CD4-positive, alpha-beta T cell treated with Interleukin-10 for 1 hour (primary cell): Measurements from ENCODE around the gene CYTH1.

Experiments used
- DNase-seq: peaks from one replicate; pipeline ENCODE4 v3.0.0-alpha.2; 2020

The CYTH1 gene

DNA sequence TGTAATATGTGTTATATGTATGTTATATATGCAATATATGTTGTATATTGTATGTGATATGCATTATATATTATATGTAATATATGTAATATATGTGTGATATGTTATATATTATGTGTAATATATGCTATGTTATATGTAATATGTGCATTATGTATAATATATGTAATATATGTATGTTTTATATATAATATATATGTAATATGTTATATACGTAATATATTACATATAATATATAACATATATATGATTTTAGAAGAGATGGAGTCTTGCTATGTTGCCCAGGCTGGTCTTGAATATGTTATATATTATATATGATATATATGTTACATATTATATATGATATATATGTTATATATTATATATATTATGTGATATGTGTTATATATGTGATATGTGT, 139.4 kb downstream of the CYTH1 start:
- DNase-seq: no peak

DNA sequence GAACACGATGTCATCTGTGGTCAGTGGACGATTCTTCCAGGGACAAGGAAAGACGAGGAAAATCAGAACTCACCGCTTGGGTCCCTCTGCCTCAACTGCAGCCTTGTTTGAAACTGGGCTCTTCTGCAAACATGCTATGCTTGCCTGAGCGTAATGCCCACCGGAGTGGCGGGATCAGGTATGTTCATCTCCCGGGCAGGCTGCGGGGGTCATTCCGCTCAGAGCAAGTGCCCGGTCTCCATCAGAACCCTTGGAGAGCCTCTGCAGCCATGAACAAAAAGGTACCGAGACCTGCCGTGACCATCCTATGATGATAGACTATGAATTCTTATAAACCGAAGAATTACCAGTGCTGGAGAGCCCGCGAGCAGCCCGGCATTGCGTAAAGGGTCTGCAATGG, 140.4 kb downstream of the CYTH1 start:
- no peak for DNase-seq

DNA sequence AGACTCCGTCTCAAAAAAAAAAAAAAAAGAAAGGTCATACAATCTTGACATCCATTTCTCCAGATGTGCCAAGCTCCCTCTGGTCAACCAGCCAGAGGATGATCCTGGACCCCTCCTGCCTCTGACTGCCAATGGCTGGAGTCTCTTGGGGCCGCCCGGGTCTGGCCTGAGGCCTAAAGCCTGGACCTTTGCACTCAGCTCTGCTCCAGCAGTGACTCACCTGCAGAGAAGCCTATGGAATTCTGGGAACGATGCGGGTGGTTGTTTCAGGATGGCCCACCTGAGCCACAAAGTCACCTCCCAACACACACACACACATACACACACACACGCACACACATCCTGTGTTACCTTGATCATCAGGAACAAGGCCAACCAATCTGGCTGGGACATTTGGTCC, 140.8 kb downstream of the CYTH1 start:
- DNase-seq: no peak

DNA sequence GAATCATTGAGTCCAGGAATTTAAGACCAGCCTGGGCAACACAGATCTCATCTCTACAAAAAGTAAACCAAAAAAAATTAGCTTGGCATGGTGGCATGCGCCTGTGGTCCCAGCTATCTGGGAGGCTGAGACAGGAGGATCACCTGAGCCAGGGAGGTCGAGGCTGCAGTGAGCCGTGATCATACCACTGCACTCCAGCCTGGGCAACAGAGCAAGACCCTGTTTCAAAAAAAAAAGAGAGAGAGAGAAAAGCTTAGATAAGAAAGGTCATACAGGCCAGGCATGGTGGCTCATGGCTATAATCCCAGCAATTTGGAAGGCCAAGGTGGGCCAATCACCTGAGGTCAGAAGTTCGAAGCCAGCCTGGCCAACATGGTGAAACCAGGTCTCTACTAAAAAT, 141.4 kb downstream of the CYTH1 start:
- no peak for DNase-seq

DNA sequence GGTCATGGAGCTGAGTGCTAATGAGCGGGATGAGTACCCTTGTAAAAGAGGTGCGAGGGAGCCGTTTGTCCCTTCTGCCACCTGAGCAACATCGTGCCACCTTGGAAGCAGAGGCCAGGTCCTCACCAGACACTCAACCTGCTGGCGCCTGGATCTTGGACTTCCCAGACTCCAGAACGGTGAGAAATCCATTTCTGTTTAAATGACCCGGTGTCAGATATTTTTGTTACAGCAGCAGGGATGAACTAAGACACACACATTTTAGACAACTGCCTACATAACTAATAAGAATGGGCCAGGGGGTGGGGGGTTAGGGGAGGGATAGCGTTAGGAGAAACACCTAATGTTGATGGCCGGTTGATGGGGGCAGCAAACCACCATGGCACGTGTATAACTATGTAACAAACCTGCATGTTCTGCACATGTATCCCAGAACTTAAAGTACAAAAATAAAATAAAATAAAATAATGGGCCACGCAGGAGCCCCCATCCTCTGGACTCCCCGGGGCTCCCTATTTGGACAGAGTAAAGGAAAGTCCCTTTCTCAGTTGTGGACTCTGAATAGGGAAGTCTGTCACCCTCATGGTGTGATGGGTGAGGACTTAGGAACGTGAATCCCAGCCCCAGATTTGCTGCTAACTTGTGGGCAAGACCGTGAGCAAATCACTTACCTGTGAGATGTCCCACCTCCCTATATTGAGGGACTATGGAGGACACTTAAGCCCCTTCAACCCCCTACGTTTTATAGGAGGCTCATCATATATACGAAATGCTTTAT, 144.2 kb downstream of the CYTH1 start:
- DNase-seq: no peak

DNA sequence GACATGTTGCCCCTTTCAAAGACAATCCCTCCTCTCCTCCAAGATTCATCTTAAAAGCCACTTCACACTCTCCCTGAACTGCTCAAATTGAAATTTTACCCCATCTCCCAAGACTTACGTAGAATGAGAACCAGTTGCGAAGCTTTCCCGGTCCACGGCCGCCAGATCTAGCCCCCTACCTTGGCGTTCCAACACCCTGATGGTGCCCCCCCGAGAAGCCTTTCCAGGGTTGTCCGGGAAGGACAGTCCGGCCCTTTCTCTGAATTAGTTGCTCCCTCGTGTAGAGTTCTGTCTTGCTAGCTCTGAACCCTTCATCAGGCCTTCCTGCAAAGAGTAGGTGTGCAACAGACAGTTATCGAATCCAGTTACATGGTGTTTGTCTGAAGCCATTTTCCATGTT, 144.9 kb downstream of the CYTH1 start:
- DNase-seq: no peak

DNA sequence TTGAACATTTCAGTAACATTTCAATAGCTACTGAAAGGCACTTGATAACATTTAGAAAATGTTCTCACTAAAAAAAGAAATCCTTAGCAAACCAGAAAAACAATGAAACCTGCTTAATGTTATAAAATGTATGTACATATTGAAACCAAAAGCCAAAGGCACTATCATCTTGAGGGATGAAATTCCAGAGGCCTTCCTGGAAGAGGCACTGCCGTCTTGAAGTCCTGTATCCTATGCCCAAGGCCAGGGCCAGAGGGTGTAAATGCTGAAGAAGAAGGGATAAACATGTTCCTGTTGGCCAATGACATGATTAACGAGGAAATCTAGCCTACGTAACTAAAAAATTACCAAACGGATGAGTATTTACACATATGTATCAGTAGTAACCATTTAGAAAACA, 147.9 kb downstream of the CYTH1 start:
- DNase-seq: no peak

DNA sequence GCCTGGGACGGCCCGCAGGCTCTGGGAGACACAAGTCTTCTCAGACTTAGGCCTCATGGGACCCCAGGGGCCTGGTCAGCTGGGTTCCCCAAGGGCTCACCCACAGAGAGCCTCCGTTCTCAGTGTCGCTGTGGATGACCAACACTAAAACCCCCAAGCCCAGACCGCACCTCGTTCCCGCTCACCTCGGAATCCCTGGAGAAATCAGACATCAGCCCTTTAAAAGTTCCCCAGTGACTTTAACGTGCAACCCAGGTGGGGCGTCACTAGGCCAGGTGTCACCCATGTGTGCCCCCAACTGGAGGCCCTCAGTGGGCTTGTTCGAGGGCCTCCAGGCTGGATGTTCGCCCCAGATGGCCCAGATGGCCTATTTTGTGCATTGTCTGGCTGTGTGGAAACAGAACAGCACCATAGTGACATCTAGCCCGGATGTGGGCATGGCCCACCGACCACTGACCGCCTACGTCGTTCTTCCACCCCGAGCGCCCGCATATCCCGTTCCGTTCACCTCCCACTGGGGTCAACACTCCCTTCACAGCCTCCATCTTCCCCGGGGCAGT, 152.6 kb downstream of the CYTH1 start:
- DNase-seq: no peak

DNA sequence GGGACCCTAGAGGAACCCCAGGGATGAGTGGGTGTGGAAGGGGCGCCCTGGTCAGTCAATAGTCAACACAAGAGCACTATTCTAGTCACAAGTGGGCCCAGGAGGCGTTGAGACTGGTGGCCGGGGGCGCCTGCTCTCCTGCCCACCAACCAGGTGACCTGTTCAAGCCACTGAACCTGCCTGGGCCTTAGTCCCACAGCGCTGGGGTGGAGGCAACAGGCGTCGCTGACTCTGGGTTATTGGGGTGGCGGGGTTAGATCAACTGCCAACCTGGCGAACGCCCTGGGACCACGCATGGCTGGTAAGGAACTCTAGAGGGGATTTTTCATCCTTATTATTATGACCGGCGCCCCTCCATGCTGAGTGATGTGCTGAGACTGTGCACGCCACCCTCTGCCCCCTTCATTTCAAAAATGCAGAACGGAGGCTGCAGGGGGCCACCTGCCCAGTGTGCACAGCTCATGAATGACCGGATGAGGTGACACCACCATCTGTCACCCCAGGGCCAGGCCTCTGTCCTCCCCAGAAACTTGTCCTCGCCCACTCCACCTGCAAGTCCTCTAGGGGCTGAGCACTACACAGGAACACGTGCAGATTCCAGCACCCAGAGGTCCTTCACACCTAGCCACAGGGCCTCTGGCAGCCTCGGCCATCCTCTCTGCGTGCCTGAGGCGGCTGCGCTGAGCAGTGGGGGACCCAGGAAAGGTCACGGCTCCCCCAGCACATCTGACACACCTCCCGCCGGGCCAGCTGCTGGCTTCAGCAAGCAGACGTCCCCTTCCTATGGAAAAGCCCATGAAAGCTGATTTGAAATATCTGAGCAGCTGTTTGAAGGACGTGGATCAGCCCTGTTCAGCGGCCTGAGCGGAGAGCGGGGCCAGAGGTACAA, 153.3 kb downstream of the CYTH1 start:
- no peak for DNase-seq

DNA sequence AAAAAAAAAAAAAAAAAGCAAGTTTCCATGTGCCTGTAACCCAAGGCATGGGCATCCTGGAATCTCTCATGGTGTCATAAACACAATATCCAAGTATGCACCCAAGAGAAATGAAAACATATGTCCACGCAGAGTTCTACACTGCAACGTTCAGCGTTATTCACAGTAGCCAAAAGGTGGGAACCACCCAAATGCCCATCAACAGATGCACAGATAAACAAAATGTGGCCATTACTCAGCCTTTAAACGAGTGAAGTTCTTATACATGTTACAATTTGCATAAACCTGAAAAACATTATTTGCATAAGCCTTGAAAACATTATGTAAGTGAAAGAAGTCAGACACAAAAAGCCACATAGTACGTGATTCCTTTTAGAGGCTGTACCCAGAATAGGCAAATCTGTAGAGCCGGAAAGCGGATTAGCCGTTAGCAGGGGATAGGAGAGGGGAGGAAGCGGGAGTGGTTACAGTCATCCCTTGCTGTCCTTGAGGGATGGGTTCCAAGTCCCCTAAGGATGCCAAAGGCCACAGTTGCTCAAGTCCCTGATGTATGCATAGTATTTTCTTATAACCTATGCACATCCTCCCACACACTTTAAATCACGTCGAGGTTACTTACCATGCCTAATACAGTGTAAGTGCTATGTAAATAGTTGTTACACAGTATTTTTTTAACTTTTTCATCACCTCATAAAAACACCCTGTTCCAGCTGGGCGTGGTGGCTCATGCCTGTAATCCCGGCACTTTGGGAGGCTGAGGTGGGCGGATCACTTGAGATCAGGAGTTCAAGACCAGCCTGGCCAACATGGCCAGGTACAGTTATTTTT, 157.5 kb downstream of the CYTH1 start:
- DNase-seq: no peak
